GM23338 (cell line): Measurements from ENCODE around the gene ENPP1. TPM values are rescaled to one million over a fixed set of nuclear protein-coding genes. Genes with fewer than 3 reads are reported as not detected.

Source experiments
- ATAC-seq: fragments of 200-7000 bp; cut with Tn5 transposase; 3 replicates; pipeline ENCODE4 v1.9.1; 2020
- DNase-seq: peaks from one replicate; pipeline ENCODE4 v3.0.0-alpha.2; 2015; ENCODE audit warnings: low spot score
- H2AFZ ChIP-seq: fragments of 200-600 bp; sonication (generic); 2 replicates; pipeline ENCODE4 v1.8.0; 2016; ENCODE audit warnings: antibody characterized with exemption, mild to moderate bottlenecking, moderate library complexity
- H3F3A ChIP-seq: fragments of 200-600 bp; sonication (generic); replicated peaks from 2 replicates; pipeline ENCODE4 v1.8.0; 2017; ENCODE audit warnings: antibody characterized with exemption, mixed run types, low read depth
- H3K27ac ChIP-seq: fragments of 200-600 bp; sonication (generic); 2 replicates; pipeline ENCODE4 v1.6.1; 2016; ENCODE audit warnings: low read depth
- H3K27me3 ChIP-seq: fragments of 200-600 bp; sonication (generic); 2 replicates; pipeline ENCODE4 v1.8.0; 2016; ENCODE audit warnings: mild to moderate bottlenecking, mixed run types, moderate library complexity; ENCODE audit not compliant: insufficient read depth
- H3K36me3 ChIP-seq: fragments of 200-600 bp; sonication (generic); 2 replicates; pipeline ENCODE4 v1.8.0; 2016; ENCODE audit warnings: mild to moderate bottlenecking; ENCODE audit not compliant: insufficient read depth
- H3K4me1 ChIP-seq: fragments of 200-600 bp; sonication (generic); 2 replicates; pipeline ENCODE4 v1.8.0; 2016; ENCODE audit warnings: mild to moderate bottlenecking, moderate library complexity; ENCODE audit not compliant: insufficient read depth
- H3K4me2 ChIP-seq: fragments of 200-600 bp; sonication (generic); 2 replicates; pipeline ENCODE4 v1.7.1; 2017; ENCODE audit warnings: mixed run types
- H3K4me3 ChIP-seq: fragments of 200-600 bp; sonication (generic); 2 replicates; pipeline ENCODE4 v1.6.1; 2016; ENCODE audit warnings: mixed run types
- H3K79me2 ChIP-seq: fragments of 200-600 bp; sonication (generic); replicated peaks from 2 replicates; pipeline ENCODE4 v1.8.0; 2017; ENCODE audit warnings: mild to moderate bottlenecking; ENCODE audit not compliant: insufficient read depth
- H3K9me2 ChIP-seq: fragments of 200-600 bp; sonication (generic); 2 replicates; pipeline ENCODE4 v1.8.0; 2017; ENCODE audit not compliant: insufficient read depth
- H4K20me1 ChIP-seq: fragments of 200-600 bp; sonication (generic); replicated peaks from 2 replicates; pipeline ENCODE4 v1.8.0; 2017; ENCODE audit warnings: mild to moderate bottlenecking; ENCODE audit not compliant: insufficient read depth
- H3K27ac Mint-ChIP-seq: 2 replicates; pipeline ENCODE4 v1.8.0; 2020; ENCODE audit warnings: inconsistent platforms, mild to moderate bottlenecking, moderate library complexity, mixed read lengths
- H3K27me3 Mint-ChIP-seq: 3 replicates; pipeline ENCODE4 v1.8.0; 2022; ENCODE audit warnings: low read depth, mild to moderate bottlenecking, moderate library complexity, mixed read lengths, inconsistent platforms; ENCODE audit not compliant: insufficient read depth, poor library complexity
- H3K36me3 Mint-ChIP-seq: 3 replicates; pipeline ENCODE4 v1.8.0; 2021; ENCODE audit warnings: low read depth, mild to moderate bottlenecking, inconsistent platforms, moderate library complexity, mixed read lengths
- H3K4me1 Mint-ChIP-seq: 3 replicates; pipeline ENCODE4 v1.8.0; 2020; ENCODE audit warnings: mild to moderate bottlenecking, inconsistent platforms, mixed read lengths
- H3K4me3 Mint-ChIP-seq: 3 replicates; pipeline ENCODE4 v1.8.0; 2021; ENCODE audit warnings: moderate library complexity, mild to moderate bottlenecking, inconsistent platforms, mixed read lengths
- H3K9me3 Mint-ChIP-seq: 3 replicates; pipeline ENCODE4 v1.8.0; 2020; ENCODE audit warnings: moderate library complexity, mild to moderate bottlenecking, inconsistent platforms, mixed read lengths
- CREB1 ChIP-seq: fragments of 250-450 bp; sonication (Bioruptor Pico); IDR thresholded peaks from 2 replicates; pipeline ENCODE4 v1.5.0; 2020; ENCODE audit warnings: low read depth, mild to moderate bottlenecking, moderate library complexity
- EZH2 ChIP-seq: fragments of 200-600 bp; sonication (generic); IDR thresholded peaks from one replicate; pipeline ENCODE4 v1.8.0; 2017; ENCODE audit warnings: antibody characterized with exemption, mild to moderate bottlenecking, low read depth; ENCODE audit not compliant: unreplicated experiment
- EZH2phosphoT487 ChIP-seq: fragments of 200-600 bp; sonication (generic); IDR thresholded peaks from one replicate; pipeline ENCODE4 v1.8.1; 2018; ENCODE audit warnings: antibody characterized with exemption; ENCODE audit not compliant: unreplicated experiment
- JUNB ChIP-seq: IDR thresholded peaks from one replicate; pipeline ENCODE4 v1.6.1; 2016; ENCODE audit warnings: antibody characterized with exemption; ENCODE audit not compliant: unreplicated experiment
- NANOG ChIP-seq: IDR thresholded peaks from 2 replicates; pipeline ENCODE4 v1.6.1; 2016; ENCODE audit warnings: antibody characterized with exemption, borderline replicate concordance
- POLR2AphosphoS5 ChIP-seq: IDR thresholded peaks from 2 replicates; pipeline ENCODE4 v1.6.1; 2016; ENCODE audit warnings: antibody characterized with exemption, low read depth
- STAT1 ChIP-seq: IDR thresholded peaks from one replicate; pipeline ENCODE4 v1.6.1; 2016; ENCODE audit warnings: antibody characterized with exemption; ENCODE audit not compliant: unreplicated experiment
- ZNF114 ChIP-seq: fragments of 250-450 bp; sonication (Bioruptor Pico); IDR thresholded peaks from 2 replicates; pipeline ENCODE4 v1.5.0; 2020; ENCODE audit warnings: mild to moderate bottlenecking, moderate library complexity
- ZNF331 ChIP-seq: fragments of 250-450 bp; sonication (Bioruptor Pico); IDR thresholded peaks from 2 replicates; pipeline ENCODE4 v1.5.0; 2020; ENCODE audit warnings: low read depth, mild to moderate bottlenecking, moderate library complexity
- polyA plus RNA-seq: library from polyadenylated mRNA; unstranded; fragments of >200 nt; fragmentation: Nextera tagmentation; extraction: Ambion mirVana; gene quantifications from 2 replicates; pipeline ENCODE4 v1.2.1, GENCODE V29; 2016
- total RNA-seq: library from RNA; depleted of rRNA; stranded (reverse); fragments of >200 nt; shearing (Covaris generic); gene quantifications from 2 replicates; pipeline ENCODE4 v1.2.3, GENCODE V29; 2014
- TF ChIP-seq, protein P1 (sequence below): IDR thresholded peaks from 2 replicates; pipeline ENCODE4 v1.6.1; 2016; ENCODE audit warnings: antibody characterized with exemption
- TF ChIP-seq, protein P2 (sequence below): fragments of 250-450 bp; sonication (Bioruptor Pico); IDR thresholded peaks from 2 replicates; pipeline ENCODE4 v1.5.0; 2020; ENCODE audit warnings: mild to moderate bottlenecking, moderate library complexity
- TF ChIP-seq, protein P3 (sequence below): IDR thresholded peaks from one replicate; pipeline ENCODE4 v1.6.1; 2018; ENCODE audit warnings: antibody characterized with exemption; ENCODE audit not compliant: unreplicated experiment
- TF ChIP-seq, protein P4 (sequence below), 2 experiments: fragments of 200-600 bp in 1 of 2; sonication (generic) in 1 of 2; conservative IDR thresholded peaks; 2 replicates each; pipeline versions ENCODE4 v1.5.1 to v1.6.1; 2016 to 2017; ENCODE audit warnings: antibody characterized with exemption in 2 of 2, low read depth in 2 of 2, mild to moderate bottlenecking in 2 of 2, moderate library complexity in 1 of 2

The ENPP1 gene
- total and polyA plus RNA-seq, 2 experiments from 2014 or later: 17.3 to 46.9 TPM

DNA sequence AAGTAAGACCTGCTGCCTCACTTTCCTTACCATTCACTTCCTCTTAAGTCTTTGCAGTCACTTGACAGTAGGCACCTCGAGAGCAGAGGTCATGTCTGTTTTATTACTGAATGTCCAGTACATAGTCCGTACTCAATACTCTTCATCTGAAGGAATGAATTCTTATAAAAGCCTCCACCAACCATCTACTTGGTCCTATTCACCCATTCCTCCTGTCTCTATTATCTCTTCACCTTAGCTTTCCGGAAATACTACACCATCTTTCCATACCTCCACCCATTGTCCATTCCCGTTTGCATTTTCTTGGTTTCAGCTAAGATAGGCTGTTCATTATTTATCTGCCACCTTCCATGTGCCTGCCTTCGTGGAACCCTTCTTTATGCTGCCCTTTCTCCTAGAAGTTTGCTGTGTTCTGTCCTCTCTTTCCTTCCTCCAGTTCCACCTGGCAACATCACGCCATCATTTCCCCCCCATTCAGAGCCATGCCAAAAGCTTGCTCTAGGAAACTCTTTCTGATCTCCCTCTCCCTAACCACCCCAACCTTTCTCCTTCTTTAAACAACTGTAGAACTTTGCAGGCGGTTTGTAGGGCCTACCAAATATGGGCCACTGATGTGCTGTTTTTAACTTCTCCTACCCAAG lies 38.3 kb downstream of the ENPP1 start:
- H3K4me1 ChIP-seq: peaks cover 4% of the 10 kb centered on the region; the same call in 1 of the 2 replicates
- no peak overlapping the region for H3K4me3 ChIP-seq
- Mint-ChIP-seq H3K4me3 (no peak overlapping the region), H3K9me3 (no peaks in the 10 kb centered on the region), H3K27ac (no peak overlapping the region), H3K27me3 (peaks cover 2% of the 10 kb centered on the region), H3K36me3 (0 out of 3 replicates have a peak, but pooled peaks cover 3% of the 10 kb centered on the region), H3K4me1 (peaks cover 6% of the 10 kb centered on the region; the same call in 2 of the 3 replicates)
- no peaks in the 10 kb centered on the region for H3K27me3 ChIP-seq
- no peak overlapping the region for H2AFZ ChIP-seq
- peaks cover 7% of the 10 kb centered on the region; the same call in 1 of the 2 replicates for H3K79me2 ChIP-seq
- DNase-seq: no peak
- ATAC-seq: no peak
- H3K9me2 ChIP-seq: no peaks in the 10 kb centered on the region; the same call in 1 of the 2 replicates
- H3K27ac ChIP-seq: no peak overlapping the region
- no peak overlapping the region for H3K4me2 ChIP-seq
- no peaks in the 10 kb centered on the region for H4K20me1 ChIP-seq
- TF ChIP-seq NANOG: no peak
- TF ChIP-seq ZNF114 (CRISPR knock-in tag): no peak
- no peak for TF ChIP-seq POLR2AphosphoS5
- TF ChIP-seq CREB1 (CRISPR knock-in tag): no peak
- TF ChIP-seq, protein P1, sequence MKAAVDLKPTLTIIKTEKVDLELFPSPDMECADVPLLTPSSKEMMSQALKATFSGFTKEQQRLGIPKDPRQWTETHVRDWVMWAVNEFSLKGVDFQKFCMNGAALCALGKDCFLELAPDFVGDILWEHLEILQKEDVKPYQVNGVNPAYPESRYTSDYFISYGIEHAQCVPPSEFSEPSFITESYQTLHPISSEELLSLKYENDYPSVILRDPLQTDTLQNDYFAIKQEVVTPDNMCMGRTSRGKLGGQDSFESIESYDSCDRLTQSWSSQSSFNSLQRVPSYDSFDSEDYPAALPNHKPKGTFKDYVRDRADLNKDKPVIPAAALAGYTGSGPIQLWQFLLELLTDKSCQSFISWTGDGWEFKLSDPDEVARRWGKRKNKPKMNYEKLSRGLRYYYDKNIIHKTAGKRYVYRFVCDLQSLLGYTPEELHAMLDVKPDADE: no peak
- TF ChIP-seq, protein P2, sequence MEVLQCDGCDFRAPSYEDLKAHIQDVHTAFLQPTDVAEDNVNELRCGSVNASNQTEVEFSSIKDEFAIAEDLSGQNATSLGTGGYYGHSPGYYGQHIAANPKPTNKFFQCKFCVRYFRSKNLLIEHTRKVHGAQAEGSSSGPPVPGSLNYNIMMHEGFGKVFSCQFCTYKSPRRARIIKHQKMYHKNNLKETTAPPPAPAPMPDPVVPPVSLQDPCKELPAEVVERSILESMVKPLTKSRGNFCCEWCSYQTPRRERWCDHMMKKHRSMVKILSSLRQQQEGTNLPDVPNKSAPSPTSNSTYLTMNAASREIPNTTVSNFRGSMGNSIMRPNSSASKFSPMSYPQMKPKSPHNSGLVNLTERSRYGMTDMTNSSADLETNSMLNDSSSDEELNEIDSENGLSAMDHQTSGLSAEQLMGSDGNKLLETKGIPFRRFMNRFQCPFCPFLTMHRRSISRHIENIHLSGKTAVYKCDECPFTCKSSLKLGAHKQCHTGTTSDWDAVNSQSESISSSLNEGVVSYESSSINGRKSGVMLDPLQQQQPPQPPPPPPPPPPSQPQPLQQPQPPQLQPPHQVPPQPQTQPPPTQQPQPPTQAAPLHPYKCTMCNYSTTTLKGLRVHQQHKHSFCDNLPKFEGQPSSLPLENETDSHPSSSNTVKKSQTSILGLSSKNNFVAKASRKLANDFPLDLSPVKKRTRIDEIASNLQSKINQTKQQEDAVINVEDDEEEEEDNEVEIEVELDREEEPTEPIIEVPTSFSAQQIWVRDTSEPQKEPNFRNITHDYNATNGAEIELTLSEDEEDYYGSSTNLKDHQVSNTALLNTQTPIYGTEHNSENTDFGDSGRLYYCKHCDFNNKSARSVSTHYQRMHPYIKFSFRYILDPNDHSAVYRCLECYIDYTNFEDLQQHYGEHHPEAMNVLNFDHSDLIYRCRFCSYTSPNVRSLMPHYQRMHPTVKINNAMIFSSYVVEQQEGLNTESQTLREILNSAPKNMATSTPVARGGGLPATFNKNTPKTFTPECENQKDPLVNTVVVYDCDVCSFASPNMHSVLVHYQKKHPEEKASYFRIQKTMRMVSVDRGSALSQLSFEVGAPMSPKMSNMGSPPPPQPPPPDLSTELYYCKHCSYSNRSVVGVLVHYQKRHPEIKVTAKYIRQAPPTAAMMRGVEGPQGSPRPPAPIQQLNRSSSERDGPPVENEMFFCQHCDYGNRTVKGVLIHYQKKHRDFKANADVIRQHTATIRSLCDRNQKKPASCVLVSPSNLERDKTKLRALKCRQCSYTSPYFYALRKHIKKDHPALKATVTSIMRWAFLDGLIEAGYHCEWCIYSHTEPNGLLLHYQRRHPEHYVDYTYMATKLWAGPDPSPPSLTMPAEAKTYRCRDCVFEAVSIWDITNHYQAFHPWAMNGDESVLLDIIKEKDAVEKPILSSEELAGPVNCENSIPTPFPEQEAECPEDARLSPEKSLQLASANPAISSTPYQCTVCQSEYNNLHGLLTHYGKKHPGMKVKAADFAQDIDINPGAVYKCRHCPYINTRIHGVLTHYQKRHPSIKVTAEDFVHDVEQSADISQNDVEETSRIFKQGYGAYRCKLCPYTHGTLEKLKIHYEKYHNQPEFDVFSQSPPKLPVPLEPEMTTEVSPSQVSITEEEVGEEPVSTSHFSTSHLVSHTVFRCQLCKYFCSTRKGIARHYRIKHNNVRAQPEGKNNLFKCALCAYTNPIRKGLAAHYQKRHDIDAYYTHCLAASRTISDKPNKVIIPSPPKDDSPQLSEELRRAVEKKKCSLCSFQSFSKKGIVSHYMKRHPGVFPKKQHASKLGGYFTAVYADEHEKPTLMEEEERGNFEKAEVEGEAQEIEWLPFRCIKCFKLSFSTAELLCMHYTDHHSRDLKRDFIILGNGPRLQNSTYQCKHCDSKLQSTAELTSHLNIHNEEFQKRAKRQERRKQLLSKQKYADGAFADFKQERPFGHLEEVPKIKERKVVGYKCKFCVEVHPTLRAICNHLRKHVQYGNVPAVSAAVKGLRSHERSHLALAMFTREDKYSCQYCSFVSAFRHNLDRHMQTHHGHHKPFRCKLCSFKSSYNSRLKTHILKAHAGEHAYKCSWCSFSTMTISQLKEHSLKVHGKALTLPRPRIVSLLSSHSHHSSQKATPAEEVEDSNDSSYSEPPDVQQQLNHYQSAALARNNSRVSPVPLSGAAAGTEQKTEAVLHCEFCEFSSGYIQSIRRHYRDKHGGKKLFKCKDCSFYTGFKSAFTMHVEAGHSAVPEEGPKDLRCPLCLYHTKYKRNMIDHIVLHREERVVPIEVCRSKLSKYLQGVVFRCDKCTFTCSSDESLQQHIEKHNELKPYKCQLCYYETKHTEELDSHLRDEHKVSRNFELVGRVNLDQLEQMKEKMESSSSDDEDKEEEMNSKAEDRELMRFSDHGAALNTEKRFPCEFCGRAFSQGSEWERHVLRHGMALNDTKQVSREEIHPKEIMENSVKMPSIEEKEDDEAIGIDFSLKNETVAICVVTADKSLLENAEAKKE: no peak
- TF ChIP-seq, protein P3, sequence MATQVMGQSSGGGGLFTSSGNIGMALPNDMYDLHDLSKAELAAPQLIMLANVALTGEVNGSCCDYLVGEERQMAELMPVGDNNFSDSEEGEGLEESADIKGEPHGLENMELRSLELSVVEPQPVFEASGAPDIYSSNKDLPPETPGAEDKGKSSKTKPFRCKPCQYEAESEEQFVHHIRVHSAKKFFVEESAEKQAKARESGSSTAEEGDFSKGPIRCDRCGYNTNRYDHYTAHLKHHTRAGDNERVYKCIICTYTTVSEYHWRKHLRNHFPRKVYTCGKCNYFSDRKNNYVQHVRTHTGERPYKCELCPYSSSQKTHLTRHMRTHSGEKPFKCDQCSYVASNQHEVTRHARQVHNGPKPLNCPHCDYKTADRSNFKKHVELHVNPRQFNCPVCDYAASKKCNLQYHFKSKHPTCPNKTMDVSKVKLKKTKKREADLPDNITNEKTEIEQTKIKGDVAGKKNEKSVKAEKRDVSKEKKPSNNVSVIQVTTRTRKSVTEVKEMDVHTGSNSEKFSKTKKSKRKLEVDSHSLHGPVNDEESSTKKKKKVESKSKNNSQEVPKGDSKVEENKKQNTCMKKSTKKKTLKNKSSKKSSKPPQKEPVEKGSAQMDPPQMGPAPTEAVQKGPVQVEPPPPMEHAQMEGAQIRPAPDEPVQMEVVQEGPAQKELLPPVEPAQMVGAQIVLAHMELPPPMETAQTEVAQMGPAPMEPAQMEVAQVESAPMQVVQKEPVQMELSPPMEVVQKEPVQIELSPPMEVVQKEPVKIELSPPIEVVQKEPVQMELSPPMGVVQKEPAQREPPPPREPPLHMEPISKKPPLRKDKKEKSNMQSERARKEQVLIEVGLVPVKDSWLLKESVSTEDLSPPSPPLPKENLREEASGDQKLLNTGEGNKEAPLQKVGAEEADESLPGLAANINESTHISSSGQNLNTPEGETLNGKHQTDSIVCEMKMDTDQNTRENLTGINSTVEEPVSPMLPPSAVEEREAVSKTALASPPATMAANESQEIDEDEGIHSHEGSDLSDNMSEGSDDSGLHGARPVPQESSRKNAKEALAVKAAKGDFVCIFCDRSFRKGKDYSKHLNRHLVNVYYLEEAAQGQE: no peak
- no peak for TF ChIP-seq STAT1
- no peak for TF ChIP-seq JUNB
- TF ChIP-seq EZH2: no peak
- TF ChIP-seq EZH2phosphoT487: no peak
- no peak for TF ChIP-seq ZNF331 (CRISPR knock-in tag)
- TF ChIP-seq, protein P4, sequence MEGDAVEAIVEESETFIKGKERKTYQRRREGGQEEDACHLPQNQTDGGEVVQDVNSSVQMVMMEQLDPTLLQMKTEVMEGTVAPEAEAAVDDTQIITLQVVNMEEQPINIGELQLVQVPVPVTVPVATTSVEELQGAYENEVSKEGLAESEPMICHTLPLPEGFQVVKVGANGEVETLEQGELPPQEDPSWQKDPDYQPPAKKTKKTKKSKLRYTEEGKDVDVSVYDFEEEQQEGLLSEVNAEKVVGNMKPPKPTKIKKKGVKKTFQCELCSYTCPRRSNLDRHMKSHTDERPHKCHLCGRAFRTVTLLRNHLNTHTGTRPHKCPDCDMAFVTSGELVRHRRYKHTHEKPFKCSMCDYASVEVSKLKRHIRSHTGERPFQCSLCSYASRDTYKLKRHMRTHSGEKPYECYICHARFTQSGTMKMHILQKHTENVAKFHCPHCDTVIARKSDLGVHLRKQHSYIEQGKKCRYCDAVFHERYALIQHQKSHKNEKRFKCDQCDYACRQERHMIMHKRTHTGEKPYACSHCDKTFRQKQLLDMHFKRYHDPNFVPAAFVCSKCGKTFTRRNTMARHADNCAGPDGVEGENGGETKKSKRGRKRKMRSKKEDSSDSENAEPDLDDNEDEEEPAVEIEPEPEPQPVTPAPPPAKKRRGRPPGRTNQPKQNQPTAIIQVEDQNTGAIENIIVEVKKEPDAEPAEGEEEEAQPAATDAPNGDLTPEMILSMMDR (conservative IDR thresholded peaks at IDR 0.05; ENCODE audit: low read depth in 2 of 2): no peak
- H3F3A ChIP-seq: no peaks in the 10 kb centered on the region
- no peaks in the 10 kb centered on the region for H3K36me3 ChIP-seq
